UCSD-AML1 (cell line): ENCODE measurements around the gene ZDHHC24.

Experiments used
- DNase-seq: peaks from one replicate; lab custom pipeline; 2025; ENCODE audit not compliant: unreplicated experiment; lab: John Stamatoyannopoulos, UW

ZDHHC24 gene

GRCh38 chr11:66566221-66566620, 20.4 kb upstream of the ZDHHC24 start:
- DNase-seq = no peak

- DNase-seq = no peak
These were observed 19.1 kb upstream of the ZDHHC24 start for GRCh38 chr11:66564984-66565383.

- DNase-seq = no peak
These were observed 18.7 kb upstream of the ZDHHC24 start for GRCh38 chr11:66564538-66564937.

- no peak for DNase-seq
These were observed 18.0 kb upstream of the ZDHHC24 start for GRCh38 chr11:66563832-66564231.

GRCh38 chr11:66562907-66563583, 17.2 kb upstream of the ZDHHC24 start:
- DNase-seq = no peak

- no peak for DNase-seq
These were observed 16.4 kb upstream of the ZDHHC24 start for GRCh38 chr11:66562275-66562674.

GRCh38 chr11:66561975-66562248, 16.1 kb upstream of the ZDHHC24 start:
- DNase-seq = no peak

- DNase-seq = no peak
These were observed 15.5 kb upstream of the ZDHHC24 start for GRCh38 chr11:66561178-66561974.

- DNase-seq = no peak
These were observed 14.2 kb upstream of the ZDHHC24 start for GRCh38 chr11:66559866-66560676.

- no peak for DNase-seq
These were observed 13.5 kb upstream of the ZDHHC24 start for GRCh38 chr11:66559142-66559865.

GRCh38 chr11:66557733-66558326, 12.0 kb upstream of the ZDHHC24 start:
- no peak for DNase-seq

- DNase-seq = no peak
These were observed 10.2 kb upstream of the ZDHHC24 start for GRCh38 chr11:66556086-66556485.

- no peak for DNase-seq
These were observed 9.6 kb upstream of the ZDHHC24 start for GRCh38 chr11:66555416-66555815.

GRCh38 chr11:66554602-66555001, 8.8 kb upstream of the ZDHHC24 start:
- no peak for DNase-seq

- no peak for DNase-seq
These were observed 5.0 kb upstream of the ZDHHC24 start for GRCh38 chr11:66550887-66551286.

GRCh38 chr11:66549696-66550095, 3.8 kb upstream of the ZDHHC24 start:
- DNase-seq = no peak

- DNase-seq = no peak
These were observed 3.2 kb upstream of the ZDHHC24 start for GRCh38 chr11:66548774-66549630.

GRCh38 chr11:66548041-66548440, 2.2 kb upstream of the ZDHHC24 start:
- DNase-seq = no peak

- no peak for DNase-seq
These were observed 1.8 kb upstream of the ZDHHC24 start for GRCh38 chr11:66547662-66548009.
